ENCODE results near the gene RABL6. TPM values are rescaled to one million over a fixed set of nuclear protein-coding genes. Genes with fewer than 3 reads are reported as not detected.

RABL6 gene
- total and polyA plus RNA-seq, 8 donors, result 49.5 to 80.8 (median 62.3) TPM

DNA sequence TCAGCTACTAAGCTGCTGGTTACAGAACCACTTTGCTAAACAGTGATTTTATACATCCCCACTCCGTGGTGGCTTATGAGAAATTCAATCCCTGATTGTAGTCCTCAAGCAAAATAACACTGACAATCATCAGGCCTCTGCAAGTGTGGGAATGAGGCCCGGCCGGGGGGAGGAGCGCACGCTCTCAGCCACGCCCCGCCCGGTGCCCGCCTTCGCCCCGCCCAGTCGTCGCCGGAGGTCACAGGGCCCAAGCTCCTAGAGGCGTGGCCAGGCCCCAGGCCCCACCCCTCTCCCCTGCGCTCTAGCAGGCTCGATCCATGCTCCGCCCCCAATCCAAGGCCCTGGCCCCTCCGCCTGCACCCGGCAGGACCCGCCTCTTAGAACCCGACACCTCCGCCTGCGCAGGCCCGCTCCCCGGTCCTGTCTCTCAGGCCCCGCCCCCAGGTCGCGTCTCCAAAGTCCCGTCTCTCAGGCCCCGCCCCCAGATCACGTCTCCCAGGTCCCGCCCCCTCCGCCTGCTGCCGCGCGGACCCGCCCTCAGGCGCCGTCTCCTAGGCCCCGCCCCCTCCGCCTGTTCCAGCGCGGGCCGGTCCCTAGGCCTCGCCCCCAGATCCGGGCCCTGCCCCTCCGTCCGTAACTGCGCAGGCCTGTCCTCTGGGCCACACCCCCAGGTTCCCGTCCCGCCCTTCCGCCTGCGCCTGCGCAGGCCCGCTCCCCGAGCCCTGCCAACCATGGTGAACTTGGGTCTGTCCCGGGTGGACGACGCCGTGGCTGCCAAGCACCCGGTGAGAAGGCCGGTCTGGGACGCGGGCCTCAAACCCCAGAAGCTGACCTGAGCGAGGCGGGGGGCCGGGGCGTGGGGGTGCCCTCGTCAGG is 16.9 kb upstream of the RABL6 start, which contains the start of gene TMEM141:
TSS of gene TMEM141 (plus strand) at position 705 of the 876 bp plus-strand sequence. CDS start at position 732, 27 bp downstream.
- H3K9me3 ChIP-seq, result no peaks in the 10 kb centered on the region
- H3K4me3 ChIP-seq, result peak within 1 kb of the TSS; percentile 74 to 75
- H3K36me3 ChIP-seq, result peaks cover 0 to 19% of the 10 kb centered on the region in 2 donors
- peak; percentile 93 for ATAC-seq
- peaks cover 0 to 4% of the 10 kb centered on the region in 2 donors for H3K27me3 ChIP-seq
- TF ChIP-seq CTCF (IDR thresholded peaks at IDR 0.05), result no peak
- intact Hi-C loops (cut with DNase I), result no loop called here
- H3K4me1 ChIP-seq, result peaks cover 8 to 47% of the 10 kb centered on the region in 2 donors
- H3K27ac ChIP-seq, result peak within 1 kb of the TSS; percentile 94 to 95
- peak; percentile 99 to 100 (median 100) for DNase-seq

GRCh38 chr9:136791516-136792276 is 16.1 kb upstream of the RABL6 start:
- peaks cover 0 to 19% of the 10 kb centered on the region in 2 donors for H3K36me3 ChIP-seq
- TF ChIP-seq CTCF (IDR thresholded peaks at IDR 0.05), result peak; percentile 90
- peaks cover 0 to 12% of the 10 kb centered on the region in 2 donors for H3K27me3 ChIP-seq
- intact Hi-C loops (cut with DNase I), result no loop called here
- DNase-seq (peak in 3 of 4 donors; percentile 73 to 90 (median 77)), ATAC-seq (peak; percentile 59)
- H3K4me1 ChIP-seq, result peaks cover 8 to 53% of the 10 kb centered on the region in 2 donors
- peak overlapping the region; percentile 74 to 75 for H3K4me3 ChIP-seq
- peak overlapping the region; percentile 94 to 95 for H3K27ac ChIP-seq
- H3K9me3 ChIP-seq, result no peaks in the 10 kb centered on the region

DNA sequence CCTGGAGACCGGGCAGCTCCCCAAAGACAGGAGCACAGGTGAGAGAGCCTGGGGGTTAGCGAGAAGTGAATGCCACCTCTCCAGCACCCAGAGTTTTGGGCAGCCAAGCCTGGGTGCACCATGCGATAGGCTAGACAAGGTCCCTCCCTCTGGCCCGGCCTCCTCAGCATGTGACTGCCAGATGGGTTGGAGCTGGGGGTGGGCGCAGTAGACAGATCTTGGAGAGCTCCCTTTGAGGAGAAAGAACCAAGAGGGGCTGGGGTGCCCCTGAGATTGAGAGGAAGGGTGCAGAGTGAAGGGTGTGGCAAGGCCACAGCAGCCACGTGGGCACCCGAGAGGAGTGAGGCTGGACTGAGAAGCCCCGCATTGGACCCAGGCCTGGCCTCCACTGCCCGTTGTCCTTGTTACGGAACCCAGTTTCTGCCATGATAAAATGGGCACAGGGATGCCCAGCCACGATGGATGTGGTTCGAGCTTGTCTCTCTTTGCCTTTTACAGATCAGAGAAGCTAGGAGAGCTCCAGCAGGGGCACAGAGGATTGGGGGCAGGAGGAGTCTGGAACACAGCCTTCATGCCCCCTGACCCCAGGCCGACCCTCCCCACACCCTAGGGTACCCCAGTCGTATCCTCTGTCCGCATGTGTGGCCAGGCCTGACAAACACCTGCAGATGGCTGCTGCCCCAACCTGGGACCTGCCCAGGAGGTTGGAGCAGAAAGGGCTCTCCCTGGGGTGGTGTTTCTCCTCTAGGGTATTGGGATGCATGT is 15.2 kb upstream of the RABL6 start:
- no peak for TF ChIP-seq CTCF (IDR thresholded peaks at IDR 0.05)
- peak overlapping the region in 1 of 2 donors; percentile 74 for H3K4me3 ChIP-seq
- H3K9me3 ChIP-seq, result no peaks in the 10 kb centered on the region
- intact Hi-C loops (cut with DNase I), result no loop called here
- peaks cover 0 to 20% of the 10 kb centered on the region in 2 donors for H3K27me3 ChIP-seq
- no peak for ATAC-seq
- H3K36me3 ChIP-seq, result peaks cover 0 to 19% of the 10 kb centered on the region in 2 donors
- peaks cover 8 to 52% of the 10 kb centered on the region in 2 donors for H3K4me1 ChIP-seq
- peak overlapping the region in 1 of 2 donors; percentile 95 for H3K27ac ChIP-seq
- peak in 1 of 4 donors; percentile 67 for DNase-seq

- ATAC-seq, result no peak
- intact Hi-C loops (cut with DNase I), result no loop called here
These were observed 14.4 kb upstream of the RABL6 start for GRCh38 chr9:136793086-136793946.

More at GRCh38 chr9:136793086-136793946, 14.4 kb upstream of the RABL6 start:
- Histone ChIP-seq H3K9me3 (no peaks in the 10 kb centered on the region), H3K36me3 (peaks cover 0 to 19% of the 10 kb centered on the region in 2 donors), H3K27ac (no peak overlapping the region), H3K4me3 (no peak overlapping the region), H3K4me1 (peaks cover 8 to 45% of the 10 kb centered on the region in 2 donors), H3K27me3 (peaks cover 0 to 28% of the 10 kb centered on the region in 2 donors)
- no peak for TF ChIP-seq CTCF (IDR thresholded peaks at IDR 0.05)
- peak in 1 of 4 donors; percentile 54 for DNase-seq
